ENCODE results near the gene STRADB.
"Not testable (repeated sequence)": the region's sequence is repeated elsewhere in the genome, so short reads cannot be mapped to it uniquely, and the experiment has no call there.

DNA sequence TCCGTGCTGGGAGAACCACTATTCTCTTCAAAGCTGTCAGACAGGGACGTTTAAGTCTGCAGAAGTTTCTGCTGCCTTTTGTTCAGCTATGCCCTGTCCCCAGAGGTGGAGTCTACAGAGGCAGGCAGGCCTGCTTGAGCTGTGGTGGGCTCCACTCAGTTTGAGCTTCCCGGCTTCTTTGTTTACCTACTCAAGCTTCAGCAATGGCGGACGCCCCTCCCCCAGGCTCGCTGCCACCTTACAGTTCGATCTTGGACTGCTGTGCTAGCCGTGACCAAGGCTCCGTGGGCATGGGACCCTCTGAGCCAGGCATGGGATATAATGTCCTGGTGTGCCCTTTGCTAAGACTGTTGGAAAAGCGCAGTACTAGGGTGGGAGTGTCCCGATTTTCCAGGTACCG lies 21.2 kb upstream of the STRADB start:
- TF ChIP-seq, protein P1, sequence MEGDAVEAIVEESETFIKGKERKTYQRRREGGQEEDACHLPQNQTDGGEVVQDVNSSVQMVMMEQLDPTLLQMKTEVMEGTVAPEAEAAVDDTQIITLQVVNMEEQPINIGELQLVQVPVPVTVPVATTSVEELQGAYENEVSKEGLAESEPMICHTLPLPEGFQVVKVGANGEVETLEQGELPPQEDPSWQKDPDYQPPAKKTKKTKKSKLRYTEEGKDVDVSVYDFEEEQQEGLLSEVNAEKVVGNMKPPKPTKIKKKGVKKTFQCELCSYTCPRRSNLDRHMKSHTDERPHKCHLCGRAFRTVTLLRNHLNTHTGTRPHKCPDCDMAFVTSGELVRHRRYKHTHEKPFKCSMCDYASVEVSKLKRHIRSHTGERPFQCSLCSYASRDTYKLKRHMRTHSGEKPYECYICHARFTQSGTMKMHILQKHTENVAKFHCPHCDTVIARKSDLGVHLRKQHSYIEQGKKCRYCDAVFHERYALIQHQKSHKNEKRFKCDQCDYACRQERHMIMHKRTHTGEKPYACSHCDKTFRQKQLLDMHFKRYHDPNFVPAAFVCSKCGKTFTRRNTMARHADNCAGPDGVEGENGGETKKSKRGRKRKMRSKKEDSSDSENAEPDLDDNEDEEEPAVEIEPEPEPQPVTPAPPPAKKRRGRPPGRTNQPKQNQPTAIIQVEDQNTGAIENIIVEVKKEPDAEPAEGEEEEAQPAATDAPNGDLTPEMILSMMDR (IDR thresholded peaks at IDR 0.05) = not testable (repeated sequence)
- TF ChIP-seq POLR2A (IDR thresholded peaks at IDR 0.05) = not testable (repeated sequence)
